H1 (cell line): ENCODE results near the gene MIPOL1. TPM values are rescaled to one million over a fixed set of nuclear protein-coding genes. Genes with fewer than 3 reads are reported as not detected.

Source experiments
- CHD7 ChIP-seq: fragments of 300-600 bp; sonication (generic); IDR thresholded peaks from 2 replicates; pipeline ENCODE4 v1.7.1; 2012; ENCODE audit warnings: low read length, moderate library complexity, mild to moderate bottlenecking, inconsistent platforms; ENCODE audit not compliant: insufficient replicate concordance
- polyA plus RNA-seq, 7 experiments: library from polyadenylated mRNA; depleted of rRNA in 3 of 7; stranded (reverse) in 5 of 7; unstranded in 2 of 7; fragments of >200 nt in 5 of 7; fragments of 200-250 nt in 2 of 7; gene quantifications; 1 replicate in 5 of 7; 2 replicates in 1 of 7; 4 replicates in 1 of 7; pipeline versions ENCODE4 v1.2.1 to v1.2.3, GENCODE V29; 2011 to 2013; ENCODE audit warnings: missing spikeins in 2 of 7, mixed read lengths in 2 of 7
- total RNA-seq: library from RNA; stranded (reverse); fragmentation: NEBNext Ultra II Directional; extraction: Animal tissue kit (Norgen Biotek cat#: 25700); gene quantifications from 2 replicates; pipeline ENCODE4 v1.2.1, GENCODE V29; 2021

The MIPOL1 gene
- total and polyA plus RNA-seq, 2 of the 8 experiments (the other 6 are each of a cell fraction or from before 2014, with no cell fraction given), result 2.8 to 23.9 TPM

- TF ChIP-seq CHD7, result no peak
- TF ChIP-seq, all 59 proteins: peak for 0
Measured at GRCh38 chr14:37464192-37464858, 266.6 kb downstream of the MIPOL1 start (continued).
